DOHH2 (cell line): Measurements from ENCODE around the gene MS4A18.
"Not testable (repeated sequence)": the region's sequence is repeated elsewhere in the genome, so short reads cannot be mapped to it uniquely, and the experiment has no call there.

Experiments used
- EZH2phosphoT487 ChIP-seq: fragments of 200-600 bp; sonication (generic); IDR thresholded peaks from 2 replicates; pipeline ENCODE4 v1.6.1; 2017; ENCODE audit warnings: borderline replicate concordance, mild to moderate bottlenecking, antibody characterized with exemption, low read length, moderate library complexity, mixed read lengths
- TF ChIP-seq, protein P1 (sequence below): fragments of 200-600 bp; sonication (generic); IDR thresholded peaks from one replicate; pipeline ENCODE4 v1.5.1; 2014; ENCODE audit warnings: antibody characterized with exemption, mild to moderate bottlenecking, low read depth, low read length; ENCODE audit not compliant: poor library complexity, severe bottlenecking

DNA sequence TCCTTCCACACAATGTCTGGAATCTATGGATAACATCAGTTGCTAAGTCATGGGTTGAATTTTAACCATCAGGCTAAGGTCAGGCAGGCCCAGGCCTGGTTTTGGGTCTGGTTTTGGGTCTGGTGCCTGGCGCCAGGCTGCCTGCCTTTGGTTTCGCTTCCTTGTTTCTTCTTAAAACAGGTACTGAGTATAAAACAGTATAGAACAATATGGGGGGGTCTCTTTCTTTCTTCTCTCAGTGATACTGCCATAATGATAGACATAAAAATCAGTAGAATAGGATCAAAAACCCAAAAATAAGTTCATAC is 40.0 kb upstream of the MS4A18 start:
- TF ChIP-seq, protein P1, sequence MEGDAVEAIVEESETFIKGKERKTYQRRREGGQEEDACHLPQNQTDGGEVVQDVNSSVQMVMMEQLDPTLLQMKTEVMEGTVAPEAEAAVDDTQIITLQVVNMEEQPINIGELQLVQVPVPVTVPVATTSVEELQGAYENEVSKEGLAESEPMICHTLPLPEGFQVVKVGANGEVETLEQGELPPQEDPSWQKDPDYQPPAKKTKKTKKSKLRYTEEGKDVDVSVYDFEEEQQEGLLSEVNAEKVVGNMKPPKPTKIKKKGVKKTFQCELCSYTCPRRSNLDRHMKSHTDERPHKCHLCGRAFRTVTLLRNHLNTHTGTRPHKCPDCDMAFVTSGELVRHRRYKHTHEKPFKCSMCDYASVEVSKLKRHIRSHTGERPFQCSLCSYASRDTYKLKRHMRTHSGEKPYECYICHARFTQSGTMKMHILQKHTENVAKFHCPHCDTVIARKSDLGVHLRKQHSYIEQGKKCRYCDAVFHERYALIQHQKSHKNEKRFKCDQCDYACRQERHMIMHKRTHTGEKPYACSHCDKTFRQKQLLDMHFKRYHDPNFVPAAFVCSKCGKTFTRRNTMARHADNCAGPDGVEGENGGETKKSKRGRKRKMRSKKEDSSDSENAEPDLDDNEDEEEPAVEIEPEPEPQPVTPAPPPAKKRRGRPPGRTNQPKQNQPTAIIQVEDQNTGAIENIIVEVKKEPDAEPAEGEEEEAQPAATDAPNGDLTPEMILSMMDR: not testable (repeated sequence)
- not testable (repeated sequence) for TF ChIP-seq EZH2phosphoT487
